Stomach (tissue), 4 donors: ENCODE data around the gene DUT.

Source experiments
- CTCF ChIP-seq, 7 experiments: fragments of 450-650 bp in 4 of 7; fragments of 200-600 bp in 3 of 7; sonication (generic) in 3 of 7; IDR thresholded peaks; one replicate each; pipeline ENCODE4 v1.5.1; 2016 to 2019; ENCODE audit warnings: antibody characterized with exemption in 7 of 7, control low read depth in 2 of 7, mild to moderate bottlenecking in 1 of 7
- EP300 ChIP-seq: sonication (generic); formaldehyde crosslinking; IDR thresholded peaks from one replicate; pipeline ENCODE4 v1.6.1; 2017; ENCODE audit warnings: antibody characterized with exemption
- POLR2A ChIP-seq, 4 donors: fragments of 450-650 bp; IDR thresholded peaks; one replicate each; pipeline ENCODE4 v1.6.1; 2016; ENCODE audit warnings: antibody characterized with exemption in 4 of 4, control low read depth in 2 of 4, mild to moderate bottlenecking in 1 of 4, moderate library complexity in 1 of 4
- POLR2AphosphoS5 ChIP-seq, 3 donors: sonication (generic); formaldehyde crosslinking; IDR thresholded peaks; one replicate each; pipeline ENCODE4 v1.6.1; 2016; ENCODE audit warnings: antibody characterized with exemption in 3 of 3

GRCh38 chr15:48306639-48307038 lies 24.6 kb upstream of the DUT start:
- no peak for TF ChIP-seq CTCF (IDR thresholded peaks at IDR 0.05)
- no peak for TF ChIP-seq POLR2A (IDR thresholded peaks at IDR 0.05)
- no peak for TF ChIP-seq POLR2AphosphoS5 (IDR thresholded peaks at IDR 0.05)
- TF ChIP-seq EP300: no peak
